Stimulated activated CD8-positive, alpha-beta memory T cell treated with anti-CD3 and anti-CD28 coated beads, Interleukin-7, amount 100 ng/mL, for 1 hour (primary cell): ENCODE measurements around the gene TECPR1.

Experiments
- DNase-seq, 2 donors: peaks; one replicate each; pipeline ENCODE4 v3.0.0-alpha.2; 2020; ENCODE audit warnings: low read depth in 2 of 2

The TECPR1 gene

DNA sequence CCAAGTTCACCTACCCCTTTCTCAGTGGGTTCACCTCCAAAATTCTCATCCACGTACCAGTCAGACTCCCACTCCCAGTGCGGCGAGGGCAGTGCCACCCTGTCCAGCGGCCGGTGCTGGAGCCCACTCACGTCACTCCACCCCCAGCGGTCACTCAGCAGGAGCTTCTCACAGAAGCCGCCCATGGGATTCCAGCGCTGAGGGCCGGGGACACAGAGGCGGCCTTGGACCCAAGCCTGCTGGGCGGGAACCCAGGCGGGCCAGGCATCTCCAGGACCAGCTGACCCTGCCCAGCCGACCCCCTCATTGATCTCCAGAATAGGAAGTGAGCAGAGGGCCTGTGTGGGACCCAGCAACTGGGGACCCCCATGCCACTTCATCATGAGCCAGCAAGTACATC, 7.2 kb downstream of the TECPR1 start:
- no peak for DNase-seq

DNA sequence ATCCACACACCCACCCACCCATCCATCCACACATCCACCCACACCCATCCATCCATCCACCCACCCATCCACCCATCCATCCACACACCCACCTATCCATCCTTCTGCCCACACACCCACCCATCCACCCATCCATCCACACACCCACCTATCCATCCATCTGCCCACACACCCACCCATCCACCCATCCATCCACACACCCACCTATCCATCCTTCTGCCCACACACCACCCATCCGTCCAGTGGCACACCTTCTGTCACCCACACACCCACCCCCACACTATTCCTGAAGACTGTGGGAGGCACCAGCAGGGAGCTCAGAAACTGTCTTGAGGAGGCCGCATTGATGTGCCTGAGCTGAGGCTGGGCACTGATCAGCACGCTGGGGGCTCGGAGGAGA, 9.1 kb downstream of the TECPR1 start:
- DNase-seq: no peak

DNA sequence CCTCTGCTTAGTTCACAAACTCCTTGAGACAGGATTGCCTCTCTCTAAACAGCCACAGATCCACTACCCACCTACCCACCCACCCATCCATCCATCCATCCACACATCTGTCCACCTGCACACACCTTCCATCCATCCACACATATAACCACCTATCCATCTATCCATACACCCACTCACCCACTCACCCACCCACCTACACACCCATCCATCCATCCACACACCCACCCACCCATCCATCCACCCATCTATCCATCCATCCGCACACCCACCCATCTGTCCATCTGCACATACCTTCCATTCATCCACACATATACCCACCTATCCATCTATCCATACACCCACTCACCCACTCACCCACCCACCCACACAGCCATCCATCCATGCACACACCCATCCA, 9.7 kb downstream of the TECPR1 start:
- DNase-seq: no peak

DNA sequence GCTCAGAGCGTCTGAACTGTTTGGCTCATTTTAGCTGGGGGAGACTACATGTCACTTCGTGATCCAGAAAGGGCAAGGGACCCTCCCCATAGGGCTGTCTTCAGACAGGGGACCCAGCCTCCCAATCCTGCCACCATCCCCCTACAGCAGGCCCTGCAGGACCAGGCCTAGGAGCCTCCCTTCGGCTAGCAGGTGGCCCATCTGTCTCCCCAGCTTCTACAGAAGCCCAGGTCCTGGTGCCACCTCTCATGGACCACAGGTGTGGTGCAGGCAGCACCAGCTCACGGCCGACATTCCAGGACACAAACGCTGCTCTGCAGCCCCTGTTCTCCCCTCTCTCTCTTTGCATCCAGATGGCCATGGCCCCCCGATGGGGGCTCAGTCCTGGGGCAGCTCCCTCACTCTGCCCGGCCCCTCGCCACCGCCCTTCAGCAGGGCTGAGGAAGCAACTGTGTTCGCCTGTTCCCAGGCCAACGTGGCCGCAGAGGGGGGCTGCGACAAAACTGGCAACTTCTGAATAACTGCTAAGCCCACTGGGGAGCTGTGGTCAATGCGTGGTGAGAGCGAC, 10.3 kb downstream of the TECPR1 start:
- no peak for DNase-seq

GRCh38 chr7:98240961-98241673, 10.9 kb downstream of the TECPR1 start:
- no peak for DNase-seq

GRCh38 chr7:98238976-98239375, 13.1 kb downstream of the TECPR1 start:
- no peak for DNase-seq

- no peak for DNase-seq
These were observed 14.0 kb downstream of the TECPR1 start for GRCh38 chr7:98238076-98238475.

- no peak for DNase-seq
These were observed 15.5 kb downstream of the TECPR1 start for GRCh38 chr7:98236355-98237185.

GRCh38 chr7:98235901-98236300, 16.1 kb downstream of the TECPR1 start:
- no peak for DNase-seq

- no peak for DNase-seq
These were observed 17.4 kb downstream of the TECPR1 start for GRCh38 chr7:98234429-98235147.

DNA sequence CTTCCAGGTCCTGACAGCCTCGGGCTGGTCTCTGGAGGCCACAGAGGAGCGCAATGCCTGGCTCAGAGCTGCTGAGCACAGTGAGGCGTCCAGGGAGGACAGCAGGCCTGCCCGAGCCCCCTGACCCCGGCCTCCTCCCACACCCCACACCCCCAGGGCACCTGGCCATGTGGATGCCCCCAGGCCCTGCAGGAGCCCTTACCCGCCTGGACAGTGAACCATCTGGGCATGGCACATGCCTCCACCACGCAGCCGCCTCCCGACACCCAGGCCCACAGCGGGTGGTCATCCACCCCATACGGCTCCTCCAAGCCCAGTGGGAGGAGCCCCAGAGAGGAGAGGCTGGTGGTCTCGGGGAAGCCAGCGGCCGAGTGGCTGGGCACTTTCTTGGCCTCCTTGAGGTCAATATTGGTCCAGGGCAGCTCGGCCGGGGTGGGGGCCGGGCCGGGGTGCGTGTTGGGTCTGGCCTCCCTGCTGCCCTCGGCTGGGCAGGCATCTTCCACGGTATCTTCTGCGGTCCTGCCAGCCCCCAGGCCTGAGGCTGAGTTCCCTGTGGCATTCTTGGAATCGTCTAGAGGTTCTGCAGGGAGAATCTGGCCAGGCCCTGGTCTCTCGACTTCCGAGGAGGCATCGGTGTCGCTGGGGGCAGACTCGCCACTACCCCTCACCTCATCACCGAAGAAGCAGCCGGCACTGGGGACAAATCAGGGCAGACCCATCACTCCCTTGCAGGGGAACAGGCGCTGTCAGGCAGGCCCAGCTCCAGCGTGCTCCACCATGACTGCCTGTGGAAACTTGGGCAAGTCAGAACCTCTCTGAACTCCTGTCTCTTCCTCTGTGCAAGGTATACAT, 18.6 kb downstream of the TECPR1 start:
- DNase-seq: no peak

DNA sequence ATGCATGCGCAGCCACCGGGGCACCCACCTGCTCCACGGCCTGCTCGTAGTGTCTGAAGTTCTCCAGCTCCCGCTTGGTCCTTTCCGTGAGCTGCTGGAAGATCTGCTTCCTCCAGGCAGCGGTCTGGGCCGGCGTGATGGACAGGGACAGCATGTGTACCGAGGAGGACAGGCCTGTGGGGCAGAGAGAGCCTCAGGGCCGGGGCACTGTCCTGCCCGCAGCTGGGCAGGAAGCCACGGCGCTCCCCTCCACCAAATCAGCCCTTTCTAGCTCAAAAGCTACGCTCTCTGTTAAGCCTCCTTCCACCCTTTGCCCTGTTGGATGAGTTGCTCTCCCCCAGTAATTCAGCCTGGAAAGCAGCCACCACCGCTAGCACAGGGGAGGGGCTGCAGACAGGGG, 19.2 kb downstream of the TECPR1 start:
- DNase-seq: no peak

DNA sequence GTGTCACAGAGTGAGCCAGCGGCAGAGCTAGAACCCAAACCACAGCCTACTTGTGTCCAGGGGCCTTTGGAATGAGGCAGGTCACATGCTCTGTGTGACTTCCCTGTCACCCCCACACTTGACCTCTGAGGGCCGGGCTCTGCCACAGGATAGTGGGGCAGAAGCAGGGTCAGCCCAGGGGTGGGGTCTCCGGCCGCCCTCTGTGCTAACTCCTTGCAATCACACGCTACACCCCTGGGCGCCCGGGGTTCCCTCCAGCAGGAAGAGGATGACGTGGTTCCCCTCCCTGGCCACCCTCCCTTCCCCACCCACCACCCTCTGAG, 19.8 kb downstream of the TECPR1 start:
- DNase-seq: no peak

GRCh38 chr7:98231493-98232262, 20.4 kb downstream of the TECPR1 start:
- DNase-seq: no peak

- no peak for DNase-seq
These were observed 21.1 kb downstream of the TECPR1 start for GRCh38 chr7:98230746-98231471.

- no peak for DNase-seq
These were observed 21.9 kb downstream of the TECPR1 start for GRCh38 chr7:98229991-98230745.

- DNase-seq: no peak
These were observed 22.6 kb downstream of the TECPR1 start for GRCh38 chr7:98229441-98229840.

GRCh38 chr7:98228801-98229200, 23.2 kb downstream of the TECPR1 start:
- DNase-seq: no peak

GRCh38 chr7:98227939-98228338, 24.1 kb downstream of the TECPR1 start:
- no peak for DNase-seq
